Hepatocyte (in vitro differentiated cells): ENCODE measurements around the gene ART4. TPM values are rescaled to one million over a fixed set of nuclear protein-coding genes. Genes with fewer than 3 reads are reported as not detected.

Experiments used
- DNase-seq: peaks from one replicate; pipeline ENCODE4 v3.0.0-alpha.2; 2016; ENCODE audit warnings: low spot score
- H2AFZ ChIP-seq: fragments of 200-600 bp; sonication (generic); 2 replicates; pipeline ENCODE4 v1.6.0; 2016; ENCODE audit warnings: antibody characterized with exemption, mild to moderate bottlenecking
- H3K27ac ChIP-seq: fragments of 200-600 bp; sonication (generic); 2 replicates; pipeline ENCODE4 v1.5.1; 2016; ENCODE audit warnings: mild to moderate bottlenecking
- H3K27me3 ChIP-seq: fragments of 200-600 bp; sonication (generic); 2 replicates; pipeline ENCODE4 v1.6.1; 2016
- H3K36me3 ChIP-seq: fragments of 200-600 bp; sonication (generic); replicated peaks from 2 replicates; pipeline ENCODE4 v1.5.1; 2016; ENCODE audit warnings: low read depth; ENCODE audit not compliant: insufficient read depth
- H3K4me1 ChIP-seq: fragments of 200-600 bp; sonication (generic); 2 replicates; pipeline ENCODE4 v1.5.1; 2016; ENCODE audit warnings: mild to moderate bottlenecking, moderate library complexity; ENCODE audit not compliant: insufficient read depth
- H3K4me2 ChIP-seq: fragments of 200-600 bp; sonication (generic); 2 replicates; pipeline ENCODE4 v1.6.0; 2016
- H3K4me3 ChIP-seq: fragments of 200-600 bp; sonication (generic); 2 replicates; pipeline ENCODE4 v1.5.1; 2016; ENCODE audit warnings: mild to moderate bottlenecking
- H3K79me2 ChIP-seq: fragments of 200-600 bp; sonication (generic); 2 replicates; pipeline ENCODE4 v1.6.0; 2017; ENCODE audit warnings: mild to moderate bottlenecking
- H3K9me2 ChIP-seq: fragments of 200-600 bp; sonication (generic); replicated peaks from 2 replicates; pipeline ENCODE4 v1.6.0; 2017; ENCODE audit warnings: mild to moderate bottlenecking; ENCODE audit not compliant: insufficient read depth
- H3K9me3 ChIP-seq: fragments of 200-600 bp; sonication (generic); 2 replicates; pipeline ENCODE4 v1.5.1; 2016; ENCODE audit warnings: low read depth, mild to moderate bottlenecking
- H4K20me1 ChIP-seq: fragments of 200-600 bp; sonication (generic); 2 replicates; pipeline ENCODE4 v1.6.0; 2016; ENCODE audit warnings: mild to moderate bottlenecking; ENCODE audit not compliant: insufficient read depth, poor library complexity, severe bottlenecking
- EZH2 ChIP-seq: fragments of 200-600 bp; sonication (generic); IDR thresholded peaks from 2 replicates; pipeline ENCODE4 v1.6.1; 2016; ENCODE audit warnings: antibody characterized with exemption, mild to moderate bottlenecking, borderline replicate concordance
- EZH2phosphoT487 ChIP-seq: fragments of 200-600 bp; sonication (generic); IDR thresholded peaks from one replicate; pipeline ENCODE4 v1.6.1; 2018; ENCODE audit warnings: antibody characterized with exemption, mild to moderate bottlenecking, low read depth, moderate library complexity; ENCODE audit not compliant: unreplicated experiment, severe bottlenecking
- WGBS: methylation state at CpG from one replicate; pipeline ENCODE4 v1.1.6; 2016; ENCODE audit warnings: low lambda C conversion rate; ENCODE audit errors: missing lambda C conversion rate; 5-methylcytosine and 5-hydroxymethylcytosine counted together
- polyA plus RNA-seq: library from polyadenylated mRNA; unstranded; fragments of >200 nt; fragmentation: Nextera tagmentation; extraction: Ambion mirVana; gene quantifications from 2 replicates; pipeline ENCODE4 v1.2.1, GENCODE V29; 2016
- total RNA-seq: library from RNA; depleted of rRNA; stranded (reverse); fragments of >200 nt; gene quantifications from 2 replicates; pipeline ENCODE4 v1.2.3, GENCODE V29; 2014
- TF ChIP-seq, protein P1 (sequence below): fragments of 200-600 bp; sonication (generic); IDR thresholded peaks from 2 replicates; pipeline ENCODE4 v1.5.1; 2016; ENCODE audit warnings: antibody characterized with exemption, mild to moderate bottlenecking; ENCODE audit not compliant: poor library complexity

Gene ART4
- total and polyA plus RNA-seq, 2 experiments from 2014 or later: 4.9 to 7.3 TPM

DNA sequence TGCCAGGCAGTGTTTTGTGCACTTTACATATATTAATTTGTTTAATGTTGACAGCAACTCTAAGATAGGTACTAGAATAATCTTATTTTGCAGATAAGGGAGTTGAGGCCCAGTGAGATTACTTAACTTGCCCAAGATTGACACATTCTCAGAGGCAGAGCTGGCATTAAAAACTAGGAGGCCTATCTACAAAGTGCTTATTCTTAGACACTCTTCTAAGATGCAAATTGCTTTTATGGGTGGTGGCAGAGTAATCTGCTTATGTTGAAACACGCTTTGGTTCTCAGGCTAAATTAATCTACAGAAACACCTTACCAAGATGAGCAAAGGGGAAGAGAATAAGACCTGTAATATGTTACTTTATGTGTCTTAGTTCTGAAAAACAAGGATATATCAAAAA lies 35.2 kb upstream of the ART4 start:
- H3K4me2 ChIP-seq: no peak overlapping the region
- no peaks in the 10 kb centered on the region for H3K9me2 ChIP-seq
- H3K4me1 ChIP-seq: no peaks in the 10 kb centered on the region
- no peaks in the 10 kb centered on the region for H3K9me3 ChIP-seq
- H3K27me3 ChIP-seq: no peaks in the 10 kb centered on the region
- no peak overlapping the region for H2AFZ ChIP-seq
- H3K4me3 ChIP-seq: no peak overlapping the region
- no peaks in the 10 kb centered on the region for H4K20me1 ChIP-seq
- no peak overlapping the region for H3K27ac ChIP-seq
- TF ChIP-seq EZH2phosphoT487 (no peak), EZH2 (no peak)
- TF ChIP-seq, protein P1, sequence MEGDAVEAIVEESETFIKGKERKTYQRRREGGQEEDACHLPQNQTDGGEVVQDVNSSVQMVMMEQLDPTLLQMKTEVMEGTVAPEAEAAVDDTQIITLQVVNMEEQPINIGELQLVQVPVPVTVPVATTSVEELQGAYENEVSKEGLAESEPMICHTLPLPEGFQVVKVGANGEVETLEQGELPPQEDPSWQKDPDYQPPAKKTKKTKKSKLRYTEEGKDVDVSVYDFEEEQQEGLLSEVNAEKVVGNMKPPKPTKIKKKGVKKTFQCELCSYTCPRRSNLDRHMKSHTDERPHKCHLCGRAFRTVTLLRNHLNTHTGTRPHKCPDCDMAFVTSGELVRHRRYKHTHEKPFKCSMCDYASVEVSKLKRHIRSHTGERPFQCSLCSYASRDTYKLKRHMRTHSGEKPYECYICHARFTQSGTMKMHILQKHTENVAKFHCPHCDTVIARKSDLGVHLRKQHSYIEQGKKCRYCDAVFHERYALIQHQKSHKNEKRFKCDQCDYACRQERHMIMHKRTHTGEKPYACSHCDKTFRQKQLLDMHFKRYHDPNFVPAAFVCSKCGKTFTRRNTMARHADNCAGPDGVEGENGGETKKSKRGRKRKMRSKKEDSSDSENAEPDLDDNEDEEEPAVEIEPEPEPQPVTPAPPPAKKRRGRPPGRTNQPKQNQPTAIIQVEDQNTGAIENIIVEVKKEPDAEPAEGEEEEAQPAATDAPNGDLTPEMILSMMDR: no peak
- DNase-seq: no peak
- 89% methylated on average over 1 of the region's 1 CpG for WGBS
- H3K36me3 ChIP-seq: no peaks in the 10 kb centered on the region
- H3K79me2 ChIP-seq: no peaks in the 10 kb centered on the region

DNA sequence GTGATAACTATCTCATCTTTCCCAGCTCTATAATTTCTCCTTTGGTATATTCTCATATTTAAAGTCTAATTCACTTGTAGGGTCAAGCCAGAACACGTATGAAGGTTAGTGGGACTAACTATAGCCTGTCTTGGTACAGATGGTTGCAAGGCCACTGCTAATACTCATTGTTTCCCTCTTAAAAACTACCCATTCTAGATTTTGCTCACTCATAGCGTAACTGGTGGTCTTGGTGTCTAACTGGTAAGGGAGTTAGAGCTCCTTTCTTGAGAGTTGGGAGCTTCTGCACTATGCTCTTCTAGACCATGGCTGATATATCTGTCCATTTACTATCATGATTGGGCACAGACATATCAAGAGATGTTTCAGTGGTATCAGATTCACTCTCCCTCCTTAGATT lies 33.5 kb upstream of the ART4 start:
- Histone ChIP-seq H2AFZ (no peak overlapping the region), H4K20me1 (no peaks in the 10 kb centered on the region), H3K9me3 (no peaks in the 10 kb centered on the region), H3K4me3 (no peak overlapping the region), H3K36me3 (no peaks in the 10 kb centered on the region), H3K9me2 (no peaks in the 10 kb centered on the region), H3K27ac (no peak overlapping the region), H3K4me1 (no peaks in the 10 kb centered on the region), H3K4me2 (no peak overlapping the region), H3K27me3 (no peaks in the 10 kb centered on the region), H3K79me2 (no peaks in the 10 kb centered on the region)
- WGBS: 91% methylated on average over 2 of the region's 2 CpGs
- TF ChIP-seq EZH2: no peak
- TF ChIP-seq, protein P1: no peak
- TF ChIP-seq EZH2phosphoT487: no peak
- DNase-seq: no peak

DNA sequence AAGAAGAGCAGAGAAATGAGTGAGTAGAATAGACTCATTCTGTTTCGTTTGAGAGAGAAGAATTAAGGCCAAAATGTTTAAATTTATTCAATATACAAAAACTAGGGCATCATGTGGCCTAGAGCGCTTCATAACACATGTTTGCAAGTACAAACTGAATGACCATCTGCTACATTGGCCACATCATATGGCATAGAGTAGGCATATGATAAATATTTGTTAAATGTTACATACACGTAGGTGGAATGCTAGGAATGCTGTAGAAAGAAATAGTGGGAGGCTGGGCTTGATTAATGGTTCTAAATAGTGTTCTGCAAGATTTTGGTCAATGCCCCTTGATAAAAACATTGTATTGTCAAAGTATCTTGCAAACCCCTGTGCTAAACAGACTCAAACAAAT lies 31.6 kb upstream of the ART4 start:
- Histone ChIP-seq H3K9me3 (no peaks in the 10 kb centered on the region), H2AFZ (no peak overlapping the region), H3K79me2 (no peaks in the 10 kb centered on the region), H3K27ac (no peak overlapping the region), H3K4me1 (no peaks in the 10 kb centered on the region), H3K4me2 (no peak overlapping the region), H3K36me3 (no peaks in the 10 kb centered on the region), H3K4me3 (no peak overlapping the region), H3K27me3 (no peaks in the 10 kb centered on the region), H3K9me2 (no peaks in the 10 kb centered on the region), H4K20me1 (no peaks in the 10 kb centered on the region)
- DNase-seq: no peak
- TF ChIP-seq EZH2phosphoT487 (no peak), EZH2 (no peak)
- TF ChIP-seq, protein P1: no peak
- WGBS: 63% methylated on average over 3 of the region's 3 CpGs
